Esophagus muscularis mucosa (tissue), 4 donors: ENCODE data around the gene DUOXA2. TPM values are rescaled to one million over a fixed set of nuclear protein-coding genes. Genes with fewer than 3 reads are reported as not detected.
A peak's percentile ranks its signal among the peaks of the same experiment; 100 is the strongest.
"Not testable (repeated sequence)": the region's sequence is repeated elsewhere in the genome, so short reads cannot be mapped to it uniquely, and the experiment has no call there.

Experiments
- DNase-seq: peaks from one replicate; pipeline ENCODE4 v3.0.0-alpha.2; 2017; ENCODE audit errors: extremely low spot score
- H3K27ac ChIP-seq, 4 donors: fragments of 200-600 bp; sonication (generic); replicated peaks in 1 of 4; 1 replicate in 3 of 4; 2 replicates in 1 of 4; pipeline ENCODE4 v1.5.1; 2016 to 2019; ENCODE audit warnings: mild to moderate bottlenecking in 1 of 4
- H3K27me3 ChIP-seq, 4 donors: fragments of 200-600 bp; sonication (generic); one replicate each; pipeline versions ENCODE4 v1.5.1 to v1.6.0; 2016 to 2019
- H3K36me3 ChIP-seq, 4 donors: fragments of 200-600 bp; sonication (generic); one replicate each; pipeline ENCODE4 v1.5.1; 2016 to 2019
- H3K4me1 ChIP-seq, 4 donors: fragments of 200-600 bp; sonication (generic); one replicate each; pipeline ENCODE4 v1.5.1; 2016 to 2019
- H3K4me3 ChIP-seq, 4 donors: fragments of 200-600 bp; sonication (generic); 1 replicate in 2 of 4; 2 replicates in 2 of 4; pipeline ENCODE4 v1.5.1; 2016 to 2019; ENCODE audit warnings: mild to moderate bottlenecking in 4 of 4, moderate library complexity in 1 of 4
- H3K9me3 ChIP-seq, 4 donors: fragments of 200-600 bp; sonication (generic); 1 replicate in 3 of 4; 2 replicates in 1 of 4; pipeline ENCODE4 v1.5.1; 2016 to 2019
- CTCF ChIP-seq, 3 experiments: fragments of 200-600 bp in 2 of 3; fragments of 450-650 bp in 1 of 3; sonication (generic) in 2 of 3; IDR thresholded peaks; one replicate each; pipeline ENCODE4 v1.5.1; 2017 to 2019; ENCODE audit warnings: antibody characterized with exemption in 3 of 3, mild to moderate bottlenecking in 2 of 3, moderate library complexity in 1 of 3
- EP300 ChIP-seq: sonication (generic); formaldehyde crosslinking; IDR thresholded peaks from one replicate; pipeline ENCODE4 v1.6.1; 2017; ENCODE audit warnings: antibody characterized with exemption
- POLR2A ChIP-seq: fragments of 450-650 bp; IDR thresholded peaks from one replicate; pipeline ENCODE4 v1.6.1; 2017; ENCODE audit warnings: antibody characterized with exemption, moderate library complexity, mild to moderate bottlenecking, low read depth
- POLR2AphosphoS5 ChIP-seq, 2 donors: sonication (generic); formaldehyde crosslinking; IDR thresholded peaks; one replicate each; pipeline ENCODE4 v1.6.1; 2017; ENCODE audit warnings: antibody characterized with exemption in 2 of 2
- WGBS: methylation state at CpG from one replicate; pipeline ENCODE4 v1.1.5; 2018; 5-methylcytosine and 5-hydroxymethylcytosine counted together
- intact Hi-C: fragments of 100-400 bp; cut with DNase I; formaldehyde crosslinking; loops from one replicate; pipeline ENCODE4 v1.15.1; 2023
- total RNA-seq, 4 donors: library from RNA; depleted of rRNA; stranded (reverse); fragments of >200 nt; gene quantifications; one replicate each; pipeline versions ENCODE4 v1.1.0 to v1.2.1, GENCODE V29; 2016

Gene DUOXA2
- under 1 TPM in 2 of 4 donors, not detected in 2; 0.42 to 0.52 TPM for total RNA-seq

DNA sequence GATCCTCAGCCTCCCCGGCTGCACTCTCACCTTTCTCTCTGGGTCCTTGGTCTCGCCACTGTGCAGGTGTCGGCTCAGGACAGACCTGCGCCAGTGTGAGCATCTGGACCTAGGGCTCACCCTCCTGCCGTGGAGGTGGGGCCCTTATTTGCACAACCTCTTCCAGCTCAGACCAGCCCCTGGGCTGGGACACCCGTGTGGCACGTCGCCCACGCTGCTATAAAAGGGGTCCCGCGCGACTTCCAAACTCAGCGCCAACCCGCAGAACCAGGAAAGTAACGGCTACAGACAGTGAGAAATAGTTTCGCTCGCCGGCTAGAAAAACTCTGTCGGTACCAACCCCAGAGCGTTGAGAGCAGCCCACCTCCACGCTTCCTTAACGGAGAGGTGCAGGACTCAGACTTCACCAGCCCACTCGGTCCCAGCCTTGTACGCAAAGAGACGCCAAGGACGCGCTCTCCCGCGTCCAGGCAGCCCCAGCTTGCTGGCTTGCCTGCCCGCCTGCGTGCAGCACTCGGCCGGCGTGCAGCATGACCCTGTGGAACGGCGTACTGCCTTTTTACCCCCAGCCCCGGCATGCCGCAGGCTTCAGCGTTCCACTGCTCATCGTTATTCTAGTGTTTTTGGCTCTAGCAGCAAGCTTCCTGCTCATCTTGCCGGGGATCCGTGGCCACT is at the start of gene DUOXA2, which contains the start of gene DUOX2:
DUOXA2 (plus strand) TSS at position 251 of the 675 bp plus-strand sequence; CDS start at position 531, 280 bp downstream.
DUOX2 (minus strand) TSS at position 97 of the 675 bp plus-strand sequence. CDS start 761 bp downstream, outside the sequence.
- peaks cover 7 to 98% (median 57%) of the 10 kb centered on the region in 4 donors for H3K27me3 ChIP-seq
- intact Hi-C loops: no loop called here
- H3K9me3 ChIP-seq: no peaks in the 10 kb centered on the region
- no peak for TF ChIP-seq CTCF (IDR thresholded peaks at IDR 0.05)
- H3K4me1 ChIP-seq: peaks cover 27 to 60% (median 43%) of the 10 kb centered on the region in 4 donors
- no peaks in the 10 kb centered on the region for H3K36me3 ChIP-seq
- no peak for DNase-seq
- H3K27ac ChIP-seq: no peak within 1 kb of the TSS
- peak within 1 kb of the TSS in 1 of 4 donors; percentile 12 for H3K4me3 ChIP-seq
- WGBS: 3% methylated on average over 17 of the region's 42 CpGs

- H3K27ac ChIP-seq: no peak overlapping the region
- 88% methylated on average over 4 of the region's 4 CpGs for WGBS
- peaks cover 0 to 7% (median 4%) of the 10 kb centered on the region in 4 donors for H3K36me3 ChIP-seq
- H3K4me3 ChIP-seq: no peak overlapping the region
- no peak for DNase-seq
- no peaks in the 10 kb centered on the region for H3K4me1 ChIP-seq
- H3K27me3 ChIP-seq: no peaks in the 10 kb centered on the region
- no peaks in the 10 kb centered on the region for H3K9me3 ChIP-seq
- TF ChIP-seq POLR2AphosphoS5 (IDR thresholded peaks at IDR 0.05) (no peak), EP300 (no peak), POLR2A (no peak), CTCF (IDR thresholded peaks at IDR 0.05) (no peak)
- intact Hi-C loops: no loop called here
These were observed 49.7 kb upstream of the DUOXA2 start for GRCh38 chr15:45064386-45064785.

- intact Hi-C loops, H3K9me3 ChIP-seq, H3K4me1 ChIP-seq, DNase-seq, H3K27me3 ChIP-seq, H3K4me3 ChIP-seq, H3K27ac ChIP-seq: not testable (repeated sequence)
- WGBS: 87% methylated on average over 3 of the region's 6 CpGs
- peaks cover 3 to 18% (median 7%) of the 10 kb centered on the region in 4 donors for H3K36me3 ChIP-seq
These were observed 44.2 kb upstream of the DUOXA2 start for GRCh38 chr15:45069942-45070360.

- H3K27me3 ChIP-seq, H3K27ac ChIP-seq, DNase-seq, H3K4me1 ChIP-seq, H3K9me3 ChIP-seq, H3K4me3 ChIP-seq, intact Hi-C loops: not testable (repeated sequence)
- peaks cover 3 to 18% (median 7%) of the 10 kb centered on the region in 4 donors for H3K36me3 ChIP-seq
These were observed 40.5 kb upstream of the DUOXA2 start for GRCh38 chr15:45073602-45074001.

DNA sequence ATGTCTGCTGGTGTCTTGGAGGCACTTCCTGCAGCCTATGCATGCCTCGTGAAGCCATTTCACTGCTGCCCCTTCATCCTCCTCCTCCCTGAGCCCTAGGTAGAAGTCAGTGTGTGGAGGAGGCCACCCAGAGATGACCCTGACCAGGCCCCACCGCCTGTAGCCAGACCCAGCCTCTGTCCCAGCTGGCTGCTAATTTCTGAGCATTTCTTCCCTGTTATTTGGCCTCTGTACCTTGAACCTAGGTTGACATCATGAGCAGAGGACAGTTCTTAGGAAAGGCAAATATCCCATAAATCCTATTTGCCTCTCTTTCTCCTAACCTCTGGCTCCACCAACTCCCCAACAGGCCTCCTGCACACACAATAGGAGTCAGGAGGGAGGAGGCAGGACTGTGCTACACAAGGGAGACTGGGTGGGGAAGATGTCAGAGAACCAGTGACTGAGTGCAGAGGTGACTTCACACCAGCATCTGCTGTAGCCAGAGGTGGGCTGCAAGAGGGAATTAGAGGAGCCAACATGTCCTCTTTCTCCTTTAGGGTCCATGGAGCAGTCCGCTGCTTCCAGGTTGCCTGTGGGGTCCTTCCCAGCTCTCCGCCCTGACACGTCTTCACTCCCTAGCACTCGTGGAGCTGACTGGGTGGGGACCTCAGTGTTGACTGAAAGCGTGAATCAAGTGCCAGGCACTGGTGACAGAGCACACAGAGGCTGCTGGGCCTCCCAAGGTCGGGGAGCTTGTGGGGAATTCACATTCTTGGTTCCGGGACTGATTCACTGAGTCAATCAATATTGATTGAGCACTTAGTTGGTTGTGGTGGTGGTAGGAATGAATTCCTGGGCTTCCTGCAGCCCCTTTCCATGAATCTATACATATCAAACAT is 38.4 kb upstream of the DUOXA2 start:
- H3K36me3 ChIP-seq, H3K27me3 ChIP-seq, DNase-seq, intact Hi-C loops, H3K4me3 ChIP-seq, H3K27ac ChIP-seq, H3K9me3 ChIP-seq, H3K4me1 ChIP-seq: not testable (repeated sequence)
- no CpG with 5 or more reads among the region's 9 CpGs for WGBS

DNA sequence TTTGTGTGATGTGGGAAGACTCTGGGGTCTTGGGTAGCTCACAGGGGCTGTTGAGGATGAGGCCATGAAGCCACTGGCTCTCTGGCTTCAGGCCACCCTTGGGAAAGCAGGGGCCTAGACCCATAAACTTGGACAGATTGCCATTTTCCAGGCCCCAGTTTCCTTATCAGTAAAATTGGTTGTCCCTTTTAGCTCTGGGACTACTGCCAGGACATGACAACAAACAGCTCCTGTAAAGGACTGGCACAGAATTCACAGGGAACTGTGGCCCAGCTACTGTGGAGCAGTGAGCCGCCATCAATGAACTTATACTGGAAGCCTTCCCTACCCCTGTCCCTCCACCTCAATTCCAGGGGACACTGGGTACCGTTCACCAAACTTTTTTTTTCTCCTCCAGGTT is 36.7 kb upstream of the DUOXA2 start:
- H3K36me3 ChIP-seq, DNase-seq, H3K27ac ChIP-seq, intact Hi-C loops, H3K4me1 ChIP-seq, H3K4me3 ChIP-seq, H3K9me3 ChIP-seq, H3K27me3 ChIP-seq: not testable (repeated sequence)
- 83% methylated on average over 2 of the region's 2 CpGs for WGBS

GRCh38 chr15:45079201-45079600 is 34.9 kb upstream of the DUOXA2 start:
- whole genome bisulfite sequencing: 82% methylated on average over 5 of the region's 5 CpGs
- H3K4me1 ChIP-seq, DNase-seq, H3K36me3 ChIP-seq, intact Hi-C loops, H3K27me3 ChIP-seq, H3K9me3 ChIP-seq, H3K4me3 ChIP-seq, H3K27ac ChIP-seq: not testable (repeated sequence)

GRCh38 chr15:45079628-45080246 is 34.4 kb upstream of the DUOXA2 start:
- WGBS: 89% methylated on average over 4 of the region's 5 CpGs
- H3K27ac ChIP-seq, H3K4me3 ChIP-seq, H3K4me1 ChIP-seq, H3K9me3 ChIP-seq, DNase-seq, intact Hi-C loops, H3K36me3 ChIP-seq, H3K27me3 ChIP-seq: not testable (repeated sequence)

- H3K27ac ChIP-seq, DNase-seq, H3K9me3 ChIP-seq, H3K36me3 ChIP-seq, H3K4me3 ChIP-seq, intact Hi-C loops, H3K4me1 ChIP-seq: not testable (repeated sequence)
- peaks cover 0 to 13% (median 0%) of the 10 kb centered on the region in 4 donors for H3K27me3 ChIP-seq
- no CpG with 5 or more reads among the region's 3 CpGs for WGBS
These were observed 33.5 kb upstream of the DUOXA2 start for GRCh38 chr15:45080593-45080992.

GRCh38 chr15:45082412-45082811 is 31.7 kb upstream of the DUOXA2 start:
- WGBS: 73% methylated on average over 5 of the region's 10 CpGs
- H3K27me3 ChIP-seq: peaks cover 0 to 25% (median 0%) of the 10 kb centered on the region in 4 donors
- H3K9me3 ChIP-seq, intact Hi-C loops, H3K27ac ChIP-seq, H3K4me1 ChIP-seq, H3K4me3 ChIP-seq, H3K36me3 ChIP-seq, DNase-seq: not testable (repeated sequence)
